Stimulated activated CD4-positive, alpha-beta T cell treated with anti-CD3 and anti-CD28 coated beads, Interleukin-4, amount 100 ng/mL, for 48 hours (primary cell): ENCODE results near the gene LAMTOR5.

Source experiments
- DNase-seq, 2 donors: peaks; one replicate each; pipeline ENCODE4 v3.0.0-alpha.2; 2020; ENCODE audit warnings: low read depth in 2 of 2

Gene LAMTOR5

GRCh38 chr1:110387048-110387754 is 20.3 kb downstream of the LAMTOR5 start:
- no peak for DNase-seq

- no peak for DNase-seq
Measured at GRCh38 chr1:110385369-110385768, 22.1 kb downstream of the LAMTOR5 start.

GRCh38 chr1:110384581-110385321 is 22.7 kb downstream of the LAMTOR5 start:
- no peak for DNase-seq

GRCh38 chr1:110383251-110383990 is 24.1 kb downstream of the LAMTOR5 start:
- no peak for DNase-seq

DNA sequence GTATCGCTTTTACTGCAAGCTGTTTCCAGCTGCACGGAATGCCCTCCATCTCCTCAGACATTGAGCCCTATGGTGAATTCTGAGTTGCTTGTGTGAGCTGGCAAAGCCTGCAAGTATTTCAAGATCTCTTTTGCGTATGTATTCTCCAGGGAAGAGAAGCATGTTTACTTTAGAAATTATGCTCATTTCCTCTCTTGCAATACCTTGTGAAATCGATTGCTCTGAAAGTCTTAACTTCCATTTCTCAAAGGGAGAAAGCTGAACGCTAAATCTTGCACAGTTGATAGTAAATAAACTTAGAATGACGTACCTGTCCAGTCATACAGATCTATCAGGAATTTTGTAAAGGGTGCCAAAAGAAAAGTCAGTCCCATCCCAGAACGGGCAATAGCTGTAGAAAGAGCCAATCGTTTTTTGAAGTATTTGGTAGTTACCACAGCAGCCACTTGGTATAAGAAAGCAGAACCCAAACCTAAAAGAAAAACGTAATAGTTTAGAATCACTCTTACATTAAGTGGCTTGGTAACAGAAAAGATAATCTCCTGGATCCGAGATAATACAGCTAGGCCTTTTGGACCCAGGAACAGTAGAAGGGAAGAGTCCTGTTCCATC is 26.7 kb downstream of the LAMTOR5 start:
- DNase-seq = no peak

GRCh38 chr1:110375490-110375889 is 32.0 kb downstream of the LAMTOR5 start:
- DNase-seq = no peak

DNA sequence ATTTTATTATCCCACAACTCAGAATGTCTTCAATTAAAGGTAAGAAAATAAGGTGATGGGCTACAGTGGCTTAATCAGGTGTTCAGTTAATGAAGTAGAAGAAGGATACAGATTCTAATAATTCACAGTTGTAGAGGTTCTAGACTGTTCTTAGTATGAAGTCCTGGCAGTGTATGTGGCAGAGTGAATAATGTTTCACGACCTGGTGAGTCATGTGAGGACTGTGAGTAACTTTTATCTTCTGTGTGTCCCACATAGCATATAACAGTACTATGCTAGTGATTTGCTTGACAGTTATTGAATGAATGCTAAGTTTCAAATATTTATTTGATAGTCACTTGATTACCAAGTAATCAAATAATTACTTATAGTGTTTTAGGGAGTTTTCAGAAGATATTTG is 36.7 kb downstream of the LAMTOR5 start:
- no peak for DNase-seq

DNA sequence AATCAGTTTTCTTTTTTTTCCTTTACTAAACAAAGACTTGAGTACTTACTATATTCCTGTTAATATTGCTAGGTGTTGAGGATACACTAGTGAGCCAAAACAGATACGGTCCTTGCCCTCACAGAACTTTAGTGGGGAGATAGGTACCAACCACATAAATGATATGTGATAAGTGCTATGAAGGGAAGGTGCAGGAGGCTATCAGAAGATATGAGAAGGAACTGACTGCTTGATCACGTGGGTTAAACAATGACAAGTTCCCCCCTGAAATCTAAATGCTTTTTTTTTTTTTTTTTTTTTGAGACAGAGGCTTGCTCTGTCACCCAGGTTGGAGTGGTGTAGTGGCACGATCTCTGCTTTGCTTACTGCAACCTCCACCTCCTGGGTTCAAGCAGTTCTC is 43.3 kb downstream of the LAMTOR5 start:
- no peak for DNase-seq

- no peak for DNase-seq
Measured at GRCh38 chr1:110361856-110362255, 45.6 kb downstream of the LAMTOR5 start.

DNA sequence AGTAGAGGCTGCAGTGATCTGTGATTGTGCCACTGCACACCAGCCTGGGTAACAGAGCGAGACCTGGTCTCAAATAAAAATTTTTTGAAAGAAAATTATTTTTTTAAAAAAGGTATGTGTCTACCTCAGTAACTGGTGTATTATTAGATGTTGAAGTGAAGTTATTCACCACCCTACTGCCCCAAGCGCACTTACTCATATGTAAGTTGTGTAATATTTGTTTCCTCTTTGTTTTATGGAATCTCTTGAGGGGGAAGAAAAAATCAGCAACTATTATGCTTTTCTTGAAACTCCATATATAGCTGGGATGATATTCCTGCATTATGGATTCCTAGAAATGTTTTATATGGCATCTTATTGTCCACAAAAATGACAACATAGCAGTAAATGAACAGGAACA is 47.1 kb downstream of the LAMTOR5 start:
- no peak for DNase-seq

DNA sequence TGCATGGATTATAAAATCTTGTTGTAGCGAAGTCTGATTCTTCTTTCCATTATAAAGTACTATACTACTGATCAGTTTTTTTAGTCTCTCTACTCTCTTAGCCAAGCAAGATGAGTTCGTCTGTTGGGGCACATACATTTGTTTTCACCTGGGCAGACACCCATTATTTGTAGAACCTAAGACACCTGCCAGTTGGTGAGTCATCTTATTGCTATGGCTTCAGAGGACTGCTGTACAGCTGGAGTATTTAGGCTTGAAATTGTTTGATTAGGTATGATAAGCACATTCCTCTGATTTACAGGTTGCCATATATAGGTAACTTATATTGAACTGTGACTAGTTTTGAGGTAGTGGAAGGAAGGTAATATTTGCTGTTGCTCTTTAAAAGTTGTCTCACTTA is 51.1 kb downstream of the LAMTOR5 start:
- DNase-seq = no peak

- DNase-seq = no peak
Measured at GRCh38 chr1:110355321-110355720, 52.2 kb downstream of the LAMTOR5 start.
